ENCODE data around the gene OR1E2. TPM values are rescaled to one million over a fixed set of nuclear protein-coding genes. Genes with fewer than 3 reads are reported as not detected.
"Not testable (repeated sequence)": the region's sequence is repeated elsewhere in the genome, so short reads cannot be mapped to it uniquely, and the experiment has no call there.

OR1E2 gene
- total and polyA plus RNA-seq, 8 donors, result not detected

DNA sequence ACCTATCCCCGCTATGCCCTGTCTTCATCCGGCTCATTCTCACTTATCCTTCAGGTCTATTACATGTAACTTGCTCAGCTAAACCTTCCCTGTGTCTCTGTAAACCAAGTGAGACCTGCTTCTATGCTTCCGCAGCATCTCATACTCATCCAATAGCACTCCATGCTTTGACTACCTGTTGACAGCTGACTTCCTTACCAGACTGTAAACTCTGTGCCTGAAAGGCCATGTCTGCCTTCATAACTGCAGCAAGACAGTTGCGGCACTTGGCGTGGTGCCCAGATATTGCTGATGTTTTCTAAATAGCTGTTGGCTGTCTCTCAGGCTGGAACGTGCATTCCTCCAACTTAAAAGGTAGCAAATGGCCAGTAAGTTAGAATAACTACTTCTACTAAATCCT, 33.6 kb downstream of the OR1E2 start:
- Histone ChIP-seq H3K9me3 (no peaks in the 10 kb centered on the region), H3K27me3 (no peaks in the 10 kb centered on the region), H3K4me3 (no peak overlapping the region), H3K4me1 (no peaks in the 10 kb centered on the region), H3K36me3 (no peaks in the 10 kb centered on the region), H3K27ac (no peak overlapping the region)
- intact Hi-C loops (cut with DNase I), result no loop called here
- no peak for ATAC-seq
- WGBS, 2 donors, result 42 to 47% methylated on average over 6 of the region's 6 CpGs
- no peak for DNase-seq
- no peak for TF ChIP-seq CTCF (IDR thresholded peaks at IDR 0.05)
- no peak for FAIRE-seq

- ATAC-seq (no peak), FAIRE-seq (no peak), DNase-seq (no peak)
- Histone ChIP-seq H3K9me3 (no peaks in the 10 kb centered on the region), H3K27ac (no peak within 1 kb of the TSS), H3K27me3 (no peaks in the 10 kb centered on the region), H3K4me3 (no peak within 1 kb of the TSS), H3K4me1 (no peaks in the 10 kb centered on the region), H3K36me3 (no peaks in the 10 kb centered on the region)
- intact Hi-C loops (cut with DNase I), result no loop called here
- WGBS, 2 donors, result 80 to 81% methylated on average over 1 of the region's 1 CpG
- TF ChIP-seq CTCF (IDR thresholded peaks at IDR 0.05), result no peak
These were observed 35.3 kb downstream of the OR1E2 start, which contains the start of gene OR1E1 for GRCh38 chr17:3398310-3398709. Gene OR1E1, minus strand, starts transcription at chr17:3398410. Its CDS starts 0 bp downstream, at chr17:3398410.

DNA sequence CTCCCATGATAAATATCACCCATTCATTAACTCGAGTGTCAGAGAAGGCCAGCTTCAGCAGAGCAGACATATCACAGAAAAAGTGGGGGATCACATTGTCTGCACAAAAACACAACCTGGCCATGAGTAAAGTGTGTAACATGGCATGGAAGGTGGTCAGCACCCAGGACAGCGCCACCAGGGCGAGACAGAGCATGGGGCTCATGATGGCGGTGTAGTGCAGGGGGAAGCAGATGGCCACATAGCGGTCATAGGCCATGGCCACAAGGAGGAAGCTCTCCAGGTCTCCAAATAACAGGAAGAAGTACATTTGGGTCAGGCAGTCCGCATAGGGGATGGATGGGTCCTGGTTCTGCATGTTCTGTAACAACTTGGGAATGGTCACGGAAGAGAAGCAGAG, 35.8 kb downstream of the OR1E2 start:
- H3K9me3 ChIP-seq; H3K27me3 ChIP-seq; H3K4me1 ChIP-seq; H3K4me3 ChIP-seq; DNase-seq; FAIRE-seq; intact Hi-C loops (cut with DNase I); H3K36me3 ChIP-seq; H3K27ac ChIP-seq: not testable (repeated sequence)
- WGBS, 2 donors, result 34 to 40% methylated on average over 7 of the region's 7 CpGs
- peak in 1 of 4 donors; percentile 27 for ATAC-seq

GRCh38 chr17:3389791-3390190, 43.9 kb downstream of the OR1E2 start:
- no peaks in the 10 kb centered on the region for H3K36me3 ChIP-seq
- DNase-seq, result no peak
- no peak for FAIRE-seq
- H3K27ac ChIP-seq, result no peak overlapping the region
- no peaks in the 10 kb centered on the region for H3K9me3 ChIP-seq
- no peak for TF ChIP-seq CTCF (IDR thresholded peaks at IDR 0.05)
- intact Hi-C loops (cut with DNase I), result no loop called here
- H3K27me3 ChIP-seq, result peaks cover 0 to 18% (median 2%) of the 10 kb centered on the region in 4 donors
- no peak overlapping the region for H3K4me3 ChIP-seq
- ATAC-seq, result no peak
- WGBS, 2 donors, result 49 to 56% methylated on average over 4 of the region's 4 CpGs
- no peaks in the 10 kb centered on the region for H3K4me1 ChIP-seq

DNA sequence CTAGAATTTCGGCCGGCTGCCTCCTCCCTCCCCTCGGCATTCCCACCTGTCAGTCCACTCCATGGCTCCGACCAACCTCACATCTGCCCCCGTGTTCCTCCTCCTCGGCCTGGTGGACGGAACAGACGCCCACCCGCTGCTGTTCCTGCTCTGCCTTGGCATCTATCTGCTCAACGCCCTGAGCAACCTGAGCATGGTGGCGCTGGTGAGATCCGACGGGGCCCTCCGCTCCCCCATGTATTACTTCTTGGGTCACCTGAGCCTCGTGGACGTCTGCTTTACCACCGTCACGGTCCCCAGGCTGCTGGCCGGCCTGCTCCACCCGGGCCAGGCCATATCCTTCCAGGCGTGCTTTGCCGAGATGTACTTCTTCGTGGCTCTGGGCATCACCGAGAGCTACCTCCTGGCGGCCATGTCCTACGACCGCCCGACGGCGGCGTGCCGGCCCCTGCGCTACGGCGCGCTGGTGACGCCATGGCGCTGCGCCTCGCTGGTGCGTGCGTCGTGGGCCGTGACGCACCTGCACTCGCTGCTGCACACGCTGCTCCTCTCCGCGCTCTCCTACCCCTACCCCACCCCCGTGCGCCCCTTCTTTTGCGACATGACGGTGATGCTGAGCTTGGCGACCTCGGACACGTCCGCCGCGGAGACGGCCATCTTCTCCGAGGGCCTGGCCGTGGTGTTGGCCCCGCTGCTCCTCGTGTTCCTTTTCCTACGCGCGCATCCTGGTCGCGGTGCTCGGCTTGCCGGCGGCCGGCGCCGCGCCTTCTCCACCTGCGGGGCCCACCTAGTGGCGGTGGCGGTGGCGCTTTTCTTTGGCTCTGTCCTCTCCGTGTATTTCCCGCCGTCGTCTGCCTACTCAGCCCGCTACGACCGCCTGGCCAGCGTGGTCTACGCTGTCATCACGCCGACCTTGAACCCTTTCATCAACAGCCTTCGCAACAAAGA, 47.5 kb downstream of the OR1E2 start, which contains the start of gene OR3A2:
TSS of gene OR3A2 (minus strand) at position 440 of the 948 bp plus-strand sequence.
- peak within 1 kb of the TSS in 1 of 4 donors; percentile 8 for H3K4me3 ChIP-seq
- H3K27me3 ChIP-seq, result peaks cover 0 to 23% (median 2%) of the 10 kb centered on the region in 4 donors
- no peaks in the 10 kb centered on the region for H3K9me3 ChIP-seq
- no peak for TF ChIP-seq CTCF (IDR thresholded peaks at IDR 0.05)
- ATAC-seq (peak in 1 of 4 donors; percentile 68), DNase-seq (peak in 1 of 6 donors; percentile 31), FAIRE-seq (no peak)
- H3K36me3 ChIP-seq, result no peaks in the 10 kb centered on the region
- no peaks in the 10 kb centered on the region for H3K4me1 ChIP-seq
- intact Hi-C loops (cut with DNase I), result no loop called here
- WGBS, 2 donors, result 23% methylated on average over 85 to 92 of the region's 92 CpGs
- no peak within 1 kb of the TSS for H3K27ac ChIP-seq

Other genes with a start within 250 kb of the OR1E2 start
- not detected for gene OR1A2, start 236.3 kb downstream of the OR1E2 start, total RNA-seq
- gene OR1A2, start 236.3 kb downstream of the OR1E2 start, polyA plus RNA-seq, result not detected
- not detected for gene OR1A1, start 226.2 kb downstream of the OR1E2 start, total RNA-seq
- not detected for gene OR1A1, start 226.2 kb downstream of the OR1E2 start, polyA plus RNA-seq
- gene OR3A1, start 135.5 kb downstream of the OR1E2 start, total RNA-seq, result under 1 TPM in 1 of 6 donors, not detected in 5; 0.25 TPM
- under 1 TPM in 1 of 2 donors, not detected in 1; 0.05 TPM for gene OR3A1, start 135.5 kb downstream of the OR1E2 start, polyA plus RNA-seq
- gene OR3A2, start 47.5 kb downstream of the OR1E2 start, total RNA-seq, result under 1 TPM in 3 of 6 donors, not detected in 3; 0.35 to 0.56 (median 0.46) TPM
- under 1 TPM in 1 of 2 donors, not detected in 1; 0.12 TPM for gene OR3A2, start 47.5 kb downstream of the OR1E2 start, polyA plus RNA-seq
- not detected for gene OR1E1, start 35.4 kb downstream of the OR1E2 start, total RNA-seq
- not detected for gene OR1E1, start 35.4 kb downstream of the OR1E2 start, polyA plus RNA-seq
- gene OR3A3, start 22.5 kb downstream of the OR1E2 start, total RNA-seq, result not detected
- gene OR3A3, start 22.5 kb downstream of the OR1E2 start, polyA plus RNA-seq, result not detected
- gene SPATA22, start 38.0 kb upstream of the OR1E2 start, total RNA-seq, result not detected
- under 1 TPM; 0.09 to 0.46 TPM for gene SPATA22, start 38.0 kb upstream of the OR1E2 start, polyA plus RNA-seq
- gene ASPA, start 42.2 kb upstream of the OR1E2 start, total RNA-seq, result 1 to 10 TPM in 1 of 6 donors, under 1 TPM in 5; 0.38 to 1.1 (median 0.69) TPM
- under 1 TPM; 0.65 to 0.75 TPM for gene ASPA, start 42.2 kb upstream of the OR1E2 start, polyA plus RNA-seq
- under 1 TPM; 0.21 to 0.93 (median 0.45) TPM for gene TRPV3, start 124.0 kb upstream of the OR1E2 start, total RNA-seq
- gene TRPV3, start 124.0 kb upstream of the OR1E2 start, polyA plus RNA-seq, result under 1 TPM; 0.73 to 0.99 TPM
- 1 to 10 TPM; 1.6 to 4.0 (median 3.1) TPM for gene TRPV1, start 175.6 kb upstream of the OR1E2 start, total RNA-seq
- 10 to 100 TPM in 1 of 2 donors, 1 to 10 TPM in 1; 8.1 to 10.2 TPM for gene TRPV1, start 175.6 kb upstream of the OR1E2 start, polyA plus RNA-seq
- 1 to 10 TPM; 8.0 to 9.8 (median 8.8) TPM for gene SHPK, start 202.4 kb upstream of the OR1E2 start, total RNA-seq
- gene SHPK, start 202.4 kb upstream of the OR1E2 start, polyA plus RNA-seq, result 10 to 100 TPM in 1 of 2 donors, 1 to 10 TPM in 1; 7.4 to 10.5 TPM
- 10 to 100 TPM in 5 of 6 donors, 1 to 10 TPM in 1; 9.0 to 14.2 (median 12.4) TPM for gene CTNS, start 202.9 kb upstream of the OR1E2 start, total RNA-seq
- 10 to 100 TPM; 12.6 to 14.0 TPM for gene CTNS, start 202.9 kb upstream of the OR1E2 start, polyA plus RNA-seq
- 10 to 100 TPM; 31.4 to 80.6 (median 36.5) TPM for gene TAX1BP3, start 234.7 kb upstream of the OR1E2 start, total RNA-seq
- 10 to 100 TPM; 58.4 to 62.7 TPM for gene TAX1BP3, start 234.7 kb upstream of the OR1E2 start, polyA plus RNA-seq
- gene EMC6, start 235.0 kb upstream of the OR1E2 start, total RNA-seq, result 10 to 100 TPM; 12.1 to 19.7 (median 14.4) TPM
- gene EMC6, start 235.0 kb upstream of the OR1E2 start, polyA plus RNA-seq, result 10 to 100 TPM; 30.9 to 34.6 TPM